ENCODE results near the gene GALNTL6.
"Not testable (repeated sequence)": the region's sequence is repeated elsewhere in the genome, so short reads cannot be mapped to it uniquely, and the experiment has no call there.

Gene GALNTL6

DNA sequence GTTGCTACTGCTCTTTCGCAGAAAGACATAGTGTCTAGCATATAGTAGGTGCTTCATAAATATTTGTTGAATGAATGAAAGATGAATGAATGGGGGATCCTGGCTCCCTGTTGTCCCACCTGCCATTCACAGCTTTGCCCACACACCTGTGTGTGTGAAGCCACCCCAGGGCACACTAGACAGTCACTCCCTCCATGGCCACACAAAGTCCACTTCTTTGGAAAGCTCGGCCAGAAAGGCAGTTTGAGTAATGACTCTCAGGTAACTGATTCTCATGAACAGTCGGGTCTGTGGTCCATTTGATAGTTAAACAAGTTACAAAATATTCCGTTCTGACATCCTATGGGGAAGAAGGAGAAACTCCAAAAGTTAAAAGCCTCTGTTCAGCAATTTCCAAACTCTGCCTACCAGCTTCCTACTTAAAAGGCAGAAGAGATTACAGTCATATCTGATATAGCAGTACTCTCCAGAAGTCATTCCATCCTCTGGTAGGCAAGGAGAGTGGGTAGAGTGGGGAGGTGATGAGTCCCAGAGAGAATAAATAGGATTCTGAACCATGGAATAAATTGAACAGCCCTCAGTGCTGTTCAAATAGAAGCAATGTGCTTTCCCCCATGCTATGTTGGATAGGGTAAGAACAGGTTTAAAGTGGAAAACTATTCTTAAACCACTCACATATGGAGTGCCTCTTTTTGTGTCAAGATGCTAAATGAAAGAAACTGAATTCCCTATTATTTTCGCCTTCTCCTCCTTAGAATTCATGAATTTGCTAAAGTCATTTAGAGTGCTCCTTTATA is 1150.5 kb downstream of the GALNTL6 start:
- no peak for DNase-seq

DNA sequence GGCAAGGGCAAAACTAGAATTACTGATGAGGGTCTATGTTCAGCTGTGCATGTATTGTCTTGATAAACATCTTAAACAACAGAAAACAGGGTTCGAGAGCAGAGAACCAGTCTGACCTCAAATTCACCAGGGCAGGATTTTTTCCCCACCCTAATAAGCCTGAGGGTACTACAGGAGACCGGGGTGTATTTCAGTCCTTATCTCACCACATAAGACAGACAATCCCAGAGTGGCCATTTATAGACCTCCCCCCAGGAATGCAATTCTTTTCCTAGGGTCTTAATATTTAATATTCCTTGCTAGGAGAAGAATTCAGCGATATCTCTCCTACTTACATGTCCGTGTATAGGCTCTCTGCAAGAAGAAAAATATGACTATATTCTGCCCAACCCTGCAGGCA is 1157.0 kb downstream of the GALNTL6 start:
- DNase-seq: not testable (repeated sequence)

DNA sequence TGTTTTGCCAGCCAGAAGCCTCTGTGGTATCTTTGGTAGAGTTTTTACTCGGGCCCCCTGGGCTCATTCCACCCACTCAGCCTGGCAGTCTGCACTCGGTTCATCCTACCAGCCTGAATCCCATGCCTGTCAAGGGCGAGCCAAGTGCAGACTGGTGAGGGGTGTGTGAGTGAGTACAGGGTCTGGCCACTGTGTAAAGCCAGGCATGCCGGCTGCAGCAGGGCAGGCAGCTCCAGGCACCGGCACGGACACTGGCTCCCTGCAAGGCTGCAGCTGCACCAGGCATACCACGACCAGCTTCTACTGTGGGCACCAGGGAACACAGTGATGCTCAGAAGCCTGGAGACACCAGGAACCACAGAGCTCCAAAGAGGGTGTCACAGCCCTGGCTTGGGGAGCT is 1161.4 kb downstream of the GALNTL6 start:
- DNase-seq: no peak

DNA sequence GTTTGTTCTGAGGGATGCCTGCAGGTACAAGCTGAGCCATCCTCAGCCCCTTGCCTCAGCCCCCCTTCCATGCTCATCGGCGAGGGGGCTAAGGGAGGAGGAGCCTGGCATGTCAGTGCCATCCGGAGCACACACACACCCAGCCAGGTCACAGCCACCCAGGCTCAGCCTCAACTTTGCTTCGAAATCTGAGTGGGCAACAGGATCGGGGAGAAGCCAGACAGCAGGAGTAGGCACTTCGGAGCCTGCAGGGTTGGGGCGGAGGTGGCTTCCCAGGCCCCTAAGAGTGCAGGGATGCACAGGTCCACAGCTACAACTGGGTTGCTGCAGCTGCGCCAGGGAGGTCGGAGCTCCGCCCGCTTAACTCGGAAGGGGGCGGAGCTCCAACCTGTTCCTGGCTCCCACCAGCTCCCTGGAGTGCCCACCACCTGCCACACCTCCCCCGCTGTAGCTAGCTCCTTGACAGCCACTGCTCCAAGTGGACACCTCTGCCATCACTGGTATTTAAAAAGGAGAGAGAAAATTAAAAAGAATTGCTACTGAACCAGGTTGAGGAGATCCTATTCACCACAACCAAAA is 1162.5 kb downstream of the GALNTL6 start:
- no peak for DNase-seq

DNA sequence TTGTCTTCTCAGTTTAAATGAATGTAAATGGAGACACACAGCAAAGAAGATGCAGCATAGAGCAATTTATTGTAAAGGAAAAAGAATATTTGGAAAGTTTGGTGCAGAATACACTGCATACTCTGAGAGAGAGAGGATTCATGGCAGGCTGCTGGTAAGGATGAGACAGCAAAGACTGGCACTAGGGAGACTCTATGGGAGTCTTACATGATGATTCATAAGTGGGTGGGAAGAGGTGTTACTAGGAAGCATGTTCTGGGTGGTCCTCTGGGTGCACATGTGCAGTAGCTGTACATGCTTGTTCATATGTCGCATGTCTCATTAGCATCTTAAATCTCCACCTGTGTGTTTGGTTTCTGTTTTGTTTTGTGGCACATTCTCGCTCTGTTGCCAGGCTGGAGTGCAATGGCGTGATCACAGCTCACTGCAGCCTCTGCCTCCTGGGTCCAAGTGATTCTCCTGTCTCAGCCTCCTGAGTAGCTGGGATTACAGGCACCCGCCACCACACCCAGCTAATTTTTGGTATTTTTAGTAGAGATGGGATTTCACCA is 1164.4 kb downstream of the GALNTL6 start:
- DNase-seq: not testable (repeated sequence)

DNA sequence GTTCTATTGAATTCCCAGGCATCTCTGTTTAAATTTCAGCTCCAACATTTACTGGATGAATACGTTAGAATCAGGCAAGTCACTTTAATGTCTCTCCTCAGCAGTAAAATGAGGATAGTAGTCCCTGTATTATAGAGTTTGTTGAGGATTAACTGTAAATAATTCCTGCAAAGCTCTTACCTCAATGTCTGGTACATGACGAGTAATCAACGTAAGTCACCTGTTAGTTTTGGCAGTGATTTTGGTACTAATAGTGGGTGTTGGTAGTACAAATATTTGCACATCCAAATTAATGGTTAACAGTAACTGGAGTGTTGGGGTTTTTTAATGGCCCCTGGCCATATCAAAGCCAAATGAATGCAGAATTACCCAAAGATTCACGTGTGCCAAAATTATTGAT is 1165.6 kb downstream of the GALNTL6 start:
- DNase-seq: no peak

DNA sequence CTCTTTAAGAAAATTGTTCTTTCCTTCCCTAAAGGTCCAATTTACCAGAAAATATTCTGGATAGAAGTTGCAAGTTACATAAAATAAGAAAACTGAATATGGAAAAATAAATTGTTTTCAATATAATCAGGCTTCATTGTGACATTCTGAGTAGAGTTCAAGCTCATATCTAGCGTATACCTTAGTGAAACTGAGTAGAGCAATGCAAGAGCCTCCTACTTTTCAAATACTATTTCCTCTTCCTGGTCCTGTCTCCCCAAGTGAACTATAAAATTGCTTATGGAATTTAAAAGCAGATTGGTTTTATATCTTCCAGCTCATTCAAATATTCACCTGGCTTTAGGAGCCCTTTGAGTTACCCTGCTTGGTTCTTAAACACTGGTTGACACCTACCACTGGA is 1166.1 kb downstream of the GALNTL6 start:
- DNase-seq: no peak

DNA sequence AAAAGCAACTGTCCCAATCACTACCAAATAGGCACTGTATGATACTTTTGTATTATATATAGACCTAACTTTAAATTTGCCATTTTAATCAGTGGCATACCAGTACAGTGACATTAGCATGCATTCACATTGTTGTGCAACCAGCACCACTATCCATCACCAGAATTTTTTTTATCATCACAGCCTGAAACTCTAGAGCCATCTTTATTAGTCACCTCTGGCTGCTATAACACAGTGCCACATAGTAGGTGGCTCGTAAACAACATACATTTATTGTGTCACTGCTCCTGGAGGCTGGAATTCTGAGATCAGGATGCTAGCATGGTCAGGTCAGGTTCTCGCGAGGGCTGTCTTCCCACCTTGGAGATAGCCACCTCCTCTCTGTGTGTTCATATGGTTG is 1167.0 kb downstream of the GALNTL6 start:
- DNase-seq: no peak

DNA sequence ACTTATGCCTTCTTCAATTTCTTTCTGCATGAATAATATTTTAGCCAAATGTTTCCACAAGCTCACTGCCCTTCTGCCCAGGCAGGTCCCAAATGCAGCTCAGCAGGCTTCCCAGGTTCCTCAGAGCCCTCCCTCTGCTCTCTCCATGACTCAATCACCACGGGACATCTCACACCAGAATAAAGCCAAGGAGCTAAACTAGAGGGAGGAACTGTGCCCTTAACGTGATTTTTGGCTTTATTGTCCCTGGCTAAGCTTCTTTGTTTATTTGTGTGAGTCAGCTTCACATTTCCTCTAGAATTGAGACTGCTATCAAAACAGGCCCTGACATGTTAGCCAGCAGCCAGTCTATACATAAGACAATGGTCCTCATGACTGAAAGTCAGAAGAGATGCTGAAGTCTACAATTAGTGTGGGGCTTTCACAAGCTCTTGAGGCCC is 1169.0 kb downstream of the GALNTL6 start:
- no peak for DNase-seq

DNA sequence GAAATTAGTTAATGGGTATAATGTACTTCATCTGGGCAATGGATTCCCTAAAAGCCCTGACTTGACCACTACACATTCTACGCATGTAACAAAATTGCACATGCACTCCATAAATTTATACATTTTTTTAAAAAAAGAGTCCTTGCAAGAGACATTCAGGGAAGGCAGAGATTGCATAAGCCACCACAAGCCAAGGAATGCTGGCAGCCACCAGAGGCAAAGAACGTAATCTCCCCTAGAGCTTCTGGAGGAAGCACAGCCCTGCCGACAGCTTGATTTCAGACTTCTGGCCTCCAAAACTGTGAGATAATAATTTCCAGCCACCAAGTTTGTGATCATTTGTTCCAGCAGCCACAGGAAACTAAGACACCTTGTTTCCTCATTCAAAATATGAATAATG is 1169.8 kb downstream of the GALNTL6 start:
- no peak for DNase-seq

DNA sequence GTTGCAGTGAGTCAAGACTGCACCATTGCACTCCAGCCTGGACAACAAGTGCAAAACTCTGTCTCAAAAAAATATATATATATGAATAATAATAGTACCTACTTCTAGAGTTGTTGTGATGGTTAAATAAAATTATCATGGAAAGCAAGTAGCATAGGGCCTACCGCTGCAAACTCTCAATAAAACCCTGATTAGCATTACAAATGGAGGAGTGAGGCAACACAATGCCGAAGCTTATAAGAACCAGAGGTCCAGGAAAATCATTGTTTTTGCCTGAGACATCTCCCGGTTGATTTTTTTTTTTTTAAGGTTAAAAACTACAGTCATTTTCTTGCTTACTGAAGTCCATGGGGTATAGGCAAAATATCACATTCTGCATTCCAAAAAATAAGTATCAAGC is 1170.4 kb downstream of the GALNTL6 start:
- DNase-seq: no peak

DNA sequence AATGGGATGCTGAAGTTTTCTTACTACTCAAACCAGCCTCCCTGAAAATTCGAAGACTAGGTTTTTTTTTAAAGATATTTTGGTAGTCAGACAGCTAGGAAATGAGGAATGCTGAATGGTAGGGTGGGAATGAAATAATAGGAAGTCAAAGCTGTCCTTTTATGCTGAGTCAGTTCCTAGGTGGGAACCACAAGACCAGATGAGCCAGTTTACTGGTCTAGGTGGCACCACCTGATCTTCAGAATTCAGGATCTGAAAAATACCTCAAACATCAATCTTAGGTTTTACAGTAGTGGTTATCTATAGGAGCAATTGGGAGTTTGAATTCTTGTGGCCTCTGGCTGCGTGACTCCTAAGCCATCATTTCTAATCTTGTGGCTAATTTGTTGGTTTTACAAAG is 1172.3 kb downstream of the GALNTL6 start:
- no peak for DNase-seq

DNA sequence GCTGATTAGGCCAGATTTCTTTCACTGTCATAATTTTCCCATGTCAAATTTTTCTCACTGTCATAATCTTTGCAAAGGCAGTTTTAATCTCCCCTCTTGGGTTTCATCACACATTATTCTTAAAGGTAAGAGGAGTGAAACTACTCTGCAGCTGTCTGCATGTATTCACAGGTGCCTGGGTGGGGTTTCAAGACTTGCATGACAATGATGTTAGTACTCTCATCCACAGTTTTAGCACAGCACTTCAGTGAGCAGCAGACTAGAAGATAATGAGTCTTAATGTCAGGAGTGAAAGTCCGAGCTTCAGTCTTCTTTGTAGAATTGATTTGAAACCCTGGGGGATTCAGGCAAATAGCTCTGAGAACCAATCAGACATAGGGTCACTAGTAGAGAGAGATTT is 1172.9 kb downstream of the GALNTL6 start:
- no peak for DNase-seq

DNA sequence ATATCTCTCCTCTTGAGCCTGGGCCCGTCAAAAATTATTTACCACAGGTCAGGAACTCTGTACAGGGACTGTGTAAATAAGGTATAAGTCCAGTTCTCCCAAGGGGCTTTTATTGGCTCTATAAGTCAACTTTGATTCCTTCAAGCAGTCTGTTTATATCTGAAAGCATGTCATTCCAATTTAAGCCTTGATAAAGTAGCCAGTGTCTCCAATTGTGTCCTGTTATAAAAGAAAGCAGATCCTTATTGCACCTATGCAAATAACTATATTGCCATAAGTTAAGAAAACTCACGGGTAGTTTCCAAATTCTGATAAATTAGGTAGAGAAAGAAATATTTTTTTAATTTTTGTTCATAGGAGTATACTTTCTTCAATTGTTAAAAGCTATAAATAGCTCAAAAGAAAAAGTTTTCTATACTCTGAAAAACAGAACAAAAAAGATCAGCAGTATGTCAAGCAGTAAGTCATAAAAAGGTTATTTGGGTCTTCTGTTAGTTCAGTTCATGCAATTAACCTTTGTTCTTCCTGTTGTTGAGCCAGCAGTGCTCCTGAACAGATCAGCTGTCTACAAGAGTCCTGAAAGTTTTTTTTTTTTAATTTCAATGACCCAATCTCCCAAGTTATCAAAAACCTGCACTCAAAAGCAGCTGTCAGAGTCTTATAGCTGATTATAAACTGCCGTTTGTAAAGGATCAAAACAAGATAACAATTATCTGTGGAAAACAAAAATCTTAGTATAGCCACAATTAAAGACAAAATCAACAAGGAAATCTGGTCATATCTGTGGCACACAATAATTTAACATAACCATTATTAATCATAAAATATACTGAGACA is 1177.0 kb downstream of the GALNTL6 start:
- DNase-seq: no peak

DNA sequence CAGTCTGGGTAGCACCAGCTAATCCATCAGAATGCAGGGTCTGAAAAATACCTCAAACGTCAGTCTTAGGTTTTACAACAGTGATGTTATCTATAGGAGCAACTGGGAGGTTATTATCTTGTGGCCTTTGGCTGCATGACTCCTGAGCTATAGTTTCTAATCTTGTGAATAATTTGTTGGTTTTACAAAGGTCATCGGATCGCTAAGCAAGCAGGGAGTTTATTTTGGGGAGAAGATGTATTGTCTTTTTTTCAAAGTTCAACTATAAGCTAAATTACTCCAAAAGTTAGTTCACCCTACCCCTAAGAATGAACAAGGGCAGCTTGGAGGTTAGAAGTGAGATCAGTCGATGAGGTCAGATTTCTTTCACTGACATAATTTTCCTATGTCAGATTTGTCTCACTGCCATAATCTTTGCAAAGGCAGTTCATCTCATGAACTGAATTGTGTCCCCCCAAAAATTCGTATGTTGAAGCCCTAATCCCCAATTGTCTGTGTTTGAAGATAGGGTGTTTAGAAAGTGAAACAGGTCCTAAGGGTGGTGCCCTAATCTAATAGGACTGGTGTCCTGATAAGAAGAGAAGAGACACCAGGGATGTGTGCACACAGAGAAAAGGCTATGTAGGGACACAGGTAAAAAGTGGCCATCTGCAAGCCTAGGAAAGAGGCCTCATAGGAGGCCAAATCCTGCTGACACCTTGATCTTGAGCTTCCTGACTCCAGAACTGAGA is 1179.6 kb downstream of the GALNTL6 start:
- DNase-seq: no peak

DNA sequence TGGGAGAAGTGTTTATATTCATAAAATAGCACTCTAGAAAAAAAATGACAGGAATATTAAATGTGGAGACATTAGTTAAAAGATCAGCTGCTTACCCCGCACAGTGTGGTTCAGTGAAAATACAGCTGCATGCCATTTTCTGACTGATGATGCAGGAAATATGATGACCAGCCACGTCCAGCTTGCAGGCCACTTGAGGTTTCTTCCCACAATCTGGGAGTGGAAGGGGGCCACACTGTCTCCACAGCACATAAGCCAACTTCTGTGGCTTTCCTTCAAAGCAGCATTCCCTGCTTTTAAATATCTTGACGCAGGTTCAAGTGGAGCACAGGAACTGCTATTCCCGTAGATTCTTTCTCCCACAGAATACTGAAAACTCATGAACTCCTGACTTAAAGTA is 1182.0 kb downstream of the GALNTL6 start:
- no peak for DNase-seq

DNA sequence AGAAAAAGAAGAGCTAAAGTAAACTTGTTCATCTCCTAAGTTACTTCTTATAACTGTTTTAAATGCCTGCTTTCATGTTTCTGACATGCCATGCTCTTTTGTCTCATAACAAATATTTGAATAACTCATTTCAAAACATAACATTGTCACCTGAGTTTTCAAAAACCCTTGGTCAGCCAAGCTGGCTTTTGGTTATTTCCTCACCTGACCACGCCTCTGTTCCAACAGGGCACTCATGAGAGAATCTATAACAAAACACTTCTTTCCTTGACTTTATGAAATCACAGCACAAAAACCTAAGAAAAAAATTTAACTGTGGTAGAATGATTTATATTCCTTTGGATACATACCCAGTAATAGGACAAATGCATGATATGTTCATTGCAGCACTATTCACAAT is 1182.5 kb downstream of the GALNTL6 start:
- DNase-seq: no peak

DNA sequence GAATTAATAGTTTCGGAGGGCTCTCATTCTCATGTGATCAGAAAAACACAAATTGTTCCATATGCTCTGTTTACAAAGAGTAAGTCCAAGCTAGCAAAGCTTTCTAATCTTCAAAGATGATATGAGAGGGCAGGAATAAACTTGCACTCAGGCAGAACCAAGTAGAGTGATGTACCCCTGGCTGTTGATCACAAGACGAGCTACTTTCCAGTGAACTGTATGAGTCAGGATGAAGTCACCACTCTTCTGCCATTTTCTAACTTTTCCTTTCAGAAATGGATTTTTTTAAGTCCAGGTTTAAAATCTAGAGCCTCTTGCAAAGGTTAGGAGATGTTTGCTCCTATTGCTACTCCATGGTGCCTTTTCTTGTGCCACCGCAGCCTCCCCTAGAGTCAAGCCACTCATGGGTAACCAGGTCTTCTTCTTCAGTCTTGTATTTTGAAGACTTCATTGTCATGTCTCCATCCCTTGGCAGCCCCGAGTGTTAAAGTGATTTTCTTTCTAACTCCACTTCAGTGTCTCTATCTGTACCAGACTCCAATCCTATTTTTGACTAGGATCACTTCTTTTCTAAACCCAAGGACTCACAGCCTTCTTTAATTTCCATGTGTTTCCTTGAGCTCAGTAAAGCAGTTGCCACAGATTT is 1183.5 kb downstream of the GALNTL6 start:
- DNase-seq: no peak

DNA sequence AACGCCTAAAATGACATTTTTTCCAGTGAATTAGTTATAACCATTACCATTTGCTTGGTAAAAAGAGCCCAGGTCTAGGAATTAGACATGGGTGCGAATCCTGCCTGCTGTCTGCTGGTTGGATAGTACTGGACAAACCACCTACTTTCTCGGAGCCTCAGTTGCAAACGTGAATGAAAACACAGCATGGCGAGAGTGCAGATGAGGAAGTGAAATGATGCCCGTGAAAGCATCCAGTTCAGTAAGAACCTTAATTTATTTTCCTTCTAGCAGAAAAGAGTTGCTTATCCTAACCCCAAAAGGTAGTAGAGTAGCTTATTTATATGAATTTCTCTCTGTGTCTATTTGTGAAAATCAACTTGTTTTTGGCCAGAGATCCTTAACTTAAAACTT is 1184.0 kb downstream of the GALNTL6 start:
- DNase-seq: no peak

DNA sequence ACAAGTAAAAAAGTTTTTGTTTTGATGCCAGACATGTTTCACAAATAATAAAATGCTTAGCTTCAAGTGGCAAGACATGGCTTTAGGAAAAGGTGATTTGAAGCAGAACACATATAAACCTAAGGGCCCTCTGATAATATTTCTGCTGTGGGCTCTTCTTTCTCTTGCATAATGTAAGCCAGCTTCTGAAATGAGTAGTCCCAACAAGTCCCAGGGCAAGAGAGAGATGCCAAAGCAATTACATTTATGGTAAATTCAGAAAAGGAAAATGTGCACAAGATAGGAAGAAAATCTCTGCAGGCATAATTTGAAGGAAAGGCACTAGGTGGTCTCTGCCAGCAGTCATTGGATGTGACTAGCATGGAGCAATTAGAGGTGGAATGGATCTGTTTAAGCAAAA is 1184.7 kb downstream of the GALNTL6 start:
- no peak for DNase-seq

DNA sequence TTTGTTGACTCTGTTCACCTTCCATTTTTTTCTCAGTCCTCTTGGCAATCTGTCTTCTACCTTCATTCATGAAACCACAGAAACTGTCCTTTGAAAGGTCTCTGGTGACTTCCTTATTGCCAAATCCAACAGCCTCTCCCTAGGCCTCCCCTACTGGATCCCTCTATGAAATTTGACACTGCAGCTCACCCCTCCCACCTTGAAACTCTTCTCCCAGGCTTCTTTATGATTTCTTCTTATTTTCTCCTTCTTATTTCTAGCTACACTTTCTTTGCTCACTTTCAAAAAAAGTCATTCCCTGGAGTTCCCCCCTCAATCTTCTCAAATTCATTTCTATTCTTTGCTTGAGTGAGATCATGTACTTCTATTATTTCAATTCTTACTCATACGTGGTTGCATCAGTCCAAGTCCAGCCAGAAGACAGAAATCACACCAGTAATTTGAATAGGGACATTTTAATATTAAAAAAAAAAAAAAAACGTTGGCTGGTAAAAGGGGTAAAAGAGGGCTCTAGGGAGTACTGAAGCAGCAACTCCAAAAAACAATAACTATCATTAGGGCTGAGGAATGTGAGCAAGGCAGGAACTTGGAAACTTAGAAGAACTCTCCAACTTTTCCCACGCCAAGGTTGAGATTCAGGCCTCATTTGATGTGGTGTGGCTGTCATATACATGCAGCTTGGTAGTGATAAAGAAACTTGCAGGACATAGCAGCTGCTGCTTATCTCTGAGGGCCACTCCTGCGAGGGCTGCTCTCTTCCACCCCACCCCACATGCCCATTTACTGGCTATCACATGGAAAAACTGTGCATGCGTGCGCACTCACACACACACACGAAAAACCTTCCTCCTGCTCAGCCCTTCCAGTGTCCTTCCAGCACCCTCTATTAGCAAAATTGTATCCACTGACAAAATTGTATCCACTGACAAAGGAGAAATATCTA is 1185.6 kb downstream of the GALNTL6 start:
- peak; percentile 83 to 89 for DNase-seq

Measured in Kasumi-1 (cell line).